GM21515 (cell line): ENCODE results near the gene SLC35G3.
"Not testable (repeated sequence)": the region's sequence is repeated elsewhere in the genome, so short reads cannot be mapped to it uniquely, and the experiment has no call there.

Experiments
- ATAC-seq: cut with Tn5 transposase; IDR thresholded peaks from one replicate; pipeline ENCODE4 v1.9.1; 2021; ENCODE audit not compliant: unreplicated experiment

SLC35G3 gene

GRCh38 chr17:35194001-35194400 is at the start of gene SLC35G3:
Gene SLC35G3, minus strand, starts transcription at chr17:35194393. Its CDS starts 86 bp downstream, at chr17:35194307.
- not testable (repeated sequence) for ATAC-seq

DNA sequence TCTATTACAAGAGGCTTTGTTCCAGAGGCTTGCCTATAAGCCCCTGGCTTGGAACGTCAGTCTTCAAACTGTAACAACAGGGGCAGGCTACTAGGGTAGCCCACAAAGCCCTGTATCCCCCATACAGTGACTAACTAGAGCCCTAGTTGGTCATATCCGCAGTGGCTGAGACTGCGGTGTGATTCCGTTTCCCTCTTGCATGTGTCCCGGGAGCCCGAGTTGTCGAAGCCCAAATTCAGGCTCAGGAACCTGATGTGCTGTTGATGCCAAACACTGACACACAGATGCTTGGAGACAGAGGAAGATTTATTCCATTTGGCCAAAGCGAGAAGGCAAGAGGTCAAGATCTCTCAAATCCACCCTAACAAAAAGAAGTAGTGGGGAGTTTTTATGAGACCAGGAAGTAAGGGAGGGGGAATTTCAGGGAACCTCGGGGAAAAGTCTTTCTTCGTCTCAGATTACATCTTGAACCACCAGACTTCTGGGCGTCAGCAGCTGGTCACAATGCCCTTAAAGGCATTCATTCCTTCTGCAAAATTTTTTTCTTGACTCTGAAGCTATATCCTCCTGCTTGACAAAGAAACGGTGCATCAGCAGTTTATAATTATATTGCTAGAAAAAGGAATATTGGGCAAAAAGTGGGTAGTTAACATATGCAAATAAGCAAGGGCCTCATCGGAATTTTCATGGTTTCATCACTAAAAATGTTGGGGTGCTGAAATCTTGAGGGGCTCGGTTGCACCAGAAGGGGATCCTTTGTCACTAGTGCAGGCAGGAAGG is 49.6 kb upstream of the SLC35G3 start:
- ATAC-seq, result peak; percentile 5

DNA sequence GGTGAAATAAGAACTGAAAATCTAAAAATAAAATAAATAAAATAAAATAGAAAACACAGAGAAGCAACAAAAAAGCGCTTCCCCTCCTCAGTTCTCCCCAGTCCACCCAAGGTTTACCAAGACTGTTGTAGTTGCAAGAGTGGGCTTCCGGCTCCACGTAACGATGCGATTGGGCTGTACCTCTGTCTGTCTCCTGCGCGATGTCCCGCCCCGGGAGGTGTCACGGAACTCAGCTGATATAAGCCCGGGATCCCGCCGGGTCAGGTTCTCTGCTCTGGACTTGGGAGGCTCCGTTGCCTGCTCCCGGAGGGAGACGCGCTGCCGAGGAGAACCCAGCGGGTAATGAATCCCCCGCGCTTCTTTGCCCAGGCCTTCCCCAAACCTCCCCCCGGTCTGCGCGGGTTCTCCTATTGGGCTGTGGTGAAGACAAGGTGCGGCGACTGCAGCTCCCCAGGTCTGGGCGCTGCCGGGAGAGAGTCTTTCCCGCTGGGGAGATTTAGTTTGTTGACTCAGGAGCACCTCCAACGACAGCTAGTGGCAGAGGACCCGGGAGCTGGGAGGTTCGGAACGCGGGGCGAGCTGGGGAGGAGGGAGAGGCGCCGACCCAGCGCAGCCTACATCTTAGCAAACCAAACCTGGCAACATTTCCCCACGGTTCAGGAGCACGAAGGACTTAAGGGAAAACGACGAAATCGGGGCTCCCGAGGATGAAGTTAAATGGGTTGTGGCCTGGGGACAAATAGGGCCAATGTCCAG is 48.8 kb upstream of the SLC35G3 start, which contains the start of gene SLFN5:
TSS of gene SLFN5 (plus strand) at position 268 of the 756 bp plus-strand sequence. CDS start 15,619 bp downstream, outside the sequence.
- peak; percentile 81 for ATAC-seq

GRCh38 chr17:35242158-35242804 is 48.1 kb upstream of the SLC35G3 start:
- ATAC-seq, result peak; percentile 60

GRCh38 chr17:35241520-35241919 is 47.3 kb upstream of the SLC35G3 start:
- ATAC-seq, result no peak

GRCh38 chr17:35240861-35241260 is 46.7 kb upstream of the SLC35G3 start:
- ATAC-seq, result no peak

- ATAC-seq, result no peak
Observed at GRCh38 chr17:35239823-35240222, 45.6 kb upstream of the SLC35G3 start.

- no peak for ATAC-seq
Observed at GRCh38 chr17:35238821-35239220, 44.6 kb upstream of the SLC35G3 start.

DNA sequence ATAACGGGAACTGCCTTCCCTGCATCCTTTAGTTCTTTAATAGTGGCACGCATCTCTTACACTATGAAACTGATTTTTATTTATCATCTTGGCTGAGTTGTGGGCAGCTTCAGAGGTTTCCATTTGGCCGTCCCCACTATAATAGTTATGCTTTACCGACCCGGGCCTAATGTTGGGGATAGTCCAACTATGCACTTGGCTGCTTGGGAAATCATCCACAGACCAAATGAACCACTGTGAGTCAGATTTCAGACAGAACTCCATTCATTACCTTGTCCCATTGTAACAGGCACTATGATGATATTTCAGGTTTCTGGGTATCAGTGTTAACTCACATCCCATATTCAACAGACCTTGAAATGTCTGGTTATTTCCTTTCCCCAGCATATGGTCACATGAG is 42.6 kb upstream of the SLC35G3 start:
- no peak for ATAC-seq

DNA sequence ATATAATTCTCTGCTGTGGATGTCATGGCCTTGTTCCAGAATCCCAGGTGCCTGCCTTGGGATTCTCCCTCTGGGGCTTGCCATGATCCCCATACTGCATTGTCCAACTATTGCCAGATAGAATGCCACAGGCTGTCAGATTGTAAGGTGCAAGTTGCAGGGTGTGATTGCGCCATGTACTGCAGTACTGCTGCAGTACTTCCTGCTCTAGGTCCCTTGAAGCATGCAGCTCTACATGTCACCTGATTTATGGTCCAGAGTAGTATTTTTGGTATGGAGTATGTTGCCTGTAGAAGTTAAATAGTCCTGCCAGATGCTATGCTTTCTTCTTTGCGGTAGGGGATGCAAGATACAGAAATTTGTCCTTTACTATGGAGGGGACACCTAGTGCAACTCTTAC is 41.7 kb upstream of the SLC35G3 start:
- ATAC-seq, result no peak

DNA sequence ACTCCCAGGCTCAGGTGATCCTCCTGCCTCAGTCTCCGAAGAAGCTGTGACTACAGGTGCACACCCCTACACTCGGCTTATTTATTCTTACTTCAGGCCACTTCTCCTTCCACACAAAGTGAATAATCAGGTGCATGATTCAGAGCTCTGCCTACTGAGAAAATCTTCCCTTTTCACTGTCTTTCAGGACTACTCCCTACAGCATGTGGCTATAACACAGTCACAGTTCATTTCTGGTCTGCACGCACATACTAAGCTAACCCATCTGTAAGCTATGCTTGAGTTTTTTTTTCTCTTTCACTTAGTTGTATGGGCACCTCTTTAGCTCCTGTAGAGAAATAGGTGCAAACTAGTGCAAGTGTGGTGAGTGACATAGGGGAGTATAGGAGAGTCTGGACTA is 41.1 kb upstream of the SLC35G3 start:
- no peak for ATAC-seq

GRCh38 chr17:35234315-35234714 is 40.1 kb upstream of the SLC35G3 start:
- not testable (repeated sequence) for ATAC-seq

DNA sequence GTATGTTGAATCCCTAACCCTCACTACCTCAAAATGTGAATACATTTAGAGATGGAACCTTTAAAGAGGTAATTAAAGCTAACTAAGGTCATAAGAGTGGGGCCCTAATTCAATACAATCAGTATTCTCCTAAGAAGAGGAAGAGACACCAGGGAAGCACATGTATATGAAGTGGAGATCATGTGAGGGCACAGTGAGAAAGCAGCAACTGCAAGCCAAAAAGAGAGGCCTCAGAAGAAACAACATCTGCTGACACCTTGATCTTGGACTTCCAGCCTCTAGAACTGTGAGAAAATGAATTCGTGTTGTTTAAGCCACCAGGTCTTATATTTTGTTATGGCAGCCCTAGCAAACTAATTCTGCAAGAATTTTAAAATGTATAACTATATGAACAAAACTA is 35.4 kb upstream of the SLC35G3 start:
- no peak for ATAC-seq

GRCh38 chr17:35227546-35227945 is 33.4 kb upstream of the SLC35G3 start:
- ATAC-seq, result no peak

DNA sequence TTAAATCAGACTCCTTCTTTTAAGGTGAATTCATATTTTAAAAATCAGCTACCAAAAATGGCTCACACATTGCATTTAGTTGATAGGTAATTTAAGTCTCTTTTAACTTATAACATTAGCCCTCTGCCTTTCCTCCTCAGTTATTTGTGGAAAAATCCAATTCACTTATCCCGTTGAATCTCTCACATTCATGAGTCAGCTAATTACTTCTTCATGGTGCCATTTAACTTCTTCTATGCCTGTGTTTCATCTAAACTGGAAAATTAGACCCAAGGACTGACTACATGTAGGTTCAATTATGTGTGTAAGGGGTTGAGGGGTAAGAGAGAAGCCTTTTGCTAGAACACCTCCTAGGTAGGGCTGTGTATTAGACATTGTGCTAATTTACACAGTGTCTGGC is 30.2 kb upstream of the SLC35G3 start:
- no peak for ATAC-seq

GRCh38 chr17:35222452-35222851 is 28.3 kb upstream of the SLC35G3 start:
- no peak for ATAC-seq

GRCh38 chr17:35218915-35219314 is 24.7 kb upstream of the SLC35G3 start:
- ATAC-seq, result no peak

GRCh38 chr17:35217107-35217506 is 22.9 kb upstream of the SLC35G3 start:
- no peak for ATAC-seq

DNA sequence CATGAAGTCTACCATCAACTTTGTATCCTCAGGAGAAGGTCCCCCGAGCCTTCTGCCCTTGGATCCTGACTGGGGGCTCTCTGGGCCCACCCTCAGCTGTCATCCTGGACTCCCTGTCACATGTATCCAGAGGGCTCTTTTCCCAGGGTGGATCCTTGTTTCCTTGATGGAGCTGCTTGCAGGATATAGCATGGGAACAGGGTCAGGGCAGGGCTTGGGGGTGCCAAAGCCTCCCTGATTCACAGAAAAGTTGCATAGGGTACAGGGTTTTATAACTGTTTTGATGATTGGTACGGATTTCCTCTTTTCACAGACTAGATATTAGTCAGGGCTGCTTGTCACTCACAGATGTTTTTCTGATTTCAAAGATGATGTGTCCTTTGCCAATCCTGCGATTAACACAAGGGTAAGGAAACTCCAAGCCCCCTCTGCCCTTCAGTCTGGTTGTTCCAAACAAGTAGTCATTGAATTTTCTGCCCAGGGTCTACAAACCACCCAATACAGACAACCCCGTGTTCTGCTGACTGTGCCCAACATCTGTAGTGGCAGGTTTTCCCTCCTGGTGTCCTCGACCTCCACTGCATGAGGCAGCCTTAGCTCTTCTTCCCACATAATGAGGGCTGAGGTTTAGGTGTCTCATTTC is 20.6 kb upstream of the SLC35G3 start:
- ATAC-seq, result no peak

DNA sequence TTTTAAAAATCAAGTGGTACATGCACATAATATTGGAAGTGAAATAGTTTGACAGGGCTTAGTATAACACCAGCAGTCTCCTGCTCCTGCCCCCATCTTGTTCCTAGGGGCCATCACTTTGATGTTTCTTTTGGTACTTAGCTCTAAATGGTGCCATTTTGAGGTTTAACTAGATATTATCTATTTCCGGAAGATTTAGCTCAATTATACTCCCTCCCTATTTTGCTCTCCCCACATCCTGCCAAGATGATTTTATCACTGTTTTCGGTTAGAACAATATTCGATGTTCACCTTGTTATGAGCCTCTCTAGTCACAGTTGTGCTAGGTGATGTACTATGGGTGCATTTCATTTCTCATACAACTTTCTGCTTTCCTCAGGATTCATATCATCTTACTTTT is 20.0 kb upstream of the SLC35G3 start:
- no peak for ATAC-seq

DNA sequence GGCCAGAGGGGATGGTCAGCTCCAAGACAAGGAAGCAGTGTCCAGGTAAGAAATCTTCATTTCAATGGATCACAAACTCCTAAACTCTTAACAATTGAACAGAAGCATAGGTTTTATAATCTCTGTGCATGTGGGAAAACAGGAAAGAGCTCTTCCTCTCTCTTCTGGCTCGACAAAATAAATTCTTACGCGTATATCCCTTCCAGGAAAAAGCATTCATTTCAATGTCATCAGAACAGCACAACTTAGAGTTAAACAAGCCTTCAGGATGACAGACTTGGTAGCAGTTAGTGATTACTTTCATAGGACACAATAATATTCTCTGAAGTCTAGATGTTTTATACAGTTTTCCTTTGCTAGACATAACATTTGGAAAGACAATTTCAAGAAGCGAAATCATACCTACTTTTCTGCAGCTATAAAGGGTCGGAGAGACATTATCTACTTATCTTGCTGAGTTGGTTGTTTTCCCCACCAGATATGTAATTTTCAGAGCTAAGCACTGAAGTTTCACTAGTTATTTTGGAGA is 19.3 kb upstream of the SLC35G3 start:
- no peak for ATAC-seq
